H7 (cell line): ENCODE results near the gene PAGR1. TPM values are rescaled to one million over a fixed set of nuclear protein-coding genes. Genes with fewer than 3 reads are reported as not detected.
A peak's percentile ranks its signal among the peaks of the same experiment; 100 is the strongest.

Experiments used
- DNase-seq: peaks from one replicate; pipeline ENCODE4 v3.0.0; 2012
- H3K27me3 ChIP-seq: 2 replicates; pipeline ENCODE4 v1.6.0; 2011; ENCODE audit warnings: mild to moderate bottlenecking, low read length; ENCODE audit not compliant: control insufficient read depth, insufficient read depth
- H3K36me3 ChIP-seq: replicated peaks from 2 replicates; pipeline ENCODE4 v1.5.1; 2011; ENCODE audit warnings: low read length; ENCODE audit not compliant: control insufficient read depth, insufficient read depth
- H3K4me3 ChIP-seq: 2 replicates; pipeline ENCODE4 v1.5.1; 2011; ENCODE audit warnings: low read depth, mild to moderate bottlenecking, control low read depth, low read length, moderate library complexity; ENCODE audit not compliant: insufficient read depth
- total RNA-seq: library from RNA; depleted of rRNA; stranded (reverse); fragments of >200 nt; shearing (Covaris generic); gene quantifications from 2 replicates; pipeline ENCODE4 v1.2.3, GENCODE V29; 2014

Gene PAGR1
- total RNA-seq, 1 experiment from 2014 or later = 67.1 TPM

GRCh38 chr16:29814592-29814991 lies 1.4 kb upstream of the PAGR1 start:
- peak; percentile 71 for DNase-seq
- Histone ChIP-seq H3K36me3 (peaks cover 12% of the 10 kb centered on the region), H3K4me3 (peak overlapping the region; percentile 82; the same call in 1 of the 2 replicates), H3K27me3 (peaks cover 2% of the 10 kb centered on the region; the same call in 1 of the 2 replicates)

DNA sequence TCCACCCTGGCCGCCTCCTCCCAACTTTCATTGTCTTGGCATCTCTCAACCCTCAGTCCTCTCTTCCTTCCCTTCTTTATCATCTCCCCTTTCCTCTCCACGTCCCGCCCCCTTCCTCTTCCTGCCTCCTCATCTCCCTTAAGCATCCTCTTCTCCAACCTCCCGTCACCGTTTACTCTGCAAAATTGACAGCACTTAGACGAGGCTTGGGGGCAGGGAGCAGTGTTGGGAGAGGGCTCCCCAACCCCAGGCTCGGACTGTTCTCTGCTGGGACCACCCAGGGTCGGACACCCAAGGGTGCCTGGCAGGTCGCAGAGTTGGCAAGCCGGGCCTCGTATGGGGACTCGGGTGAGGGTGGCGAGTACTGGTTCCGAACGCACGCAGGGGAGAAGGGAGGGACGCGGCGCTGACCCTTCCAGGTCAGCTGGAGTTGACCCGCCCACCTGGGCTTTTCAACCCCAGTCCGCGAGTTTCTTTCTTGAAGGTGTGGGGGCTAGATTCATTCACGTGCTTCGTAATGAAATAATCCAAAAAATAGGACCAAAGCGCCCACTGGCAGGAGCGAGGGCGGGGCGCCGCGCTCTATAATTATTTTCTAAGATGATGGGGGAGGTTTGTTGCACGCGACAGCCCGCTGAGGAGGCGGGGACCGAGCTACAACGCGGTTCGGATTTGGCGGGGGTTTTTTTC lies 775 bp upstream of the PAGR1 start:
- H3K27me3 ChIP-seq = peaks cover 2% of the 10 kb centered on the region; the same call in 1 of the 2 replicates
- peaks cover 15% of the 10 kb centered on the region for H3K36me3 ChIP-seq
- peak overlapping the region; percentile 82 for H3K4me3 ChIP-seq
- peak; percentile 78 for DNase-seq

- peaks cover 2% of the 10 kb centered on the region; the same call in 1 of the 2 replicates for H3K27me3 ChIP-seq
- peak; percentile 89 for DNase-seq
- peak overlapping the region; percentile 82 for H3K4me3 ChIP-seq
- H3K36me3 ChIP-seq = peaks cover 15% of the 10 kb centered on the region
Measured at GRCh38 chr16:29816694-29817441, 916 bp downstream of the PAGR1 start.

DNA sequence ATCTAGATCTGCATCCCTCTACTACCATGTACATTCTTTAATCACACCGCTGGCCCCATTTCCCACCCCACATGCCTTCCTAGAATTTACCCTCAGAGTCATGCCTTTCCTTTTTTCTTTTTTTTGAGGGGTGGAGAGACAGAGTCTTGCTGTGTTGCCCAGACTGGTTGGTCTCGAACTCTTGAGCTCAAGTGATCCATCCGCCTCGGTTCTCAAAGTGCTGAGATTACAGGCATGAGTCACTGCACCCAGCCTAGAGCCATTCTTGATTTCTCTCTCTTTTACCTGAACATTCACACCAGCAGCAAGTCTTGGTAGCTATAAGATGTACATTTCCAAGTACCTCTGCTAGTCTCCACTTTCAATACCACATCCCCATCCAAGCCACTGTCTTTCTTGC lies 2.1 kb downstream of the PAGR1 start:
- H3K4me3 ChIP-seq = no peak overlapping the region

DNA sequence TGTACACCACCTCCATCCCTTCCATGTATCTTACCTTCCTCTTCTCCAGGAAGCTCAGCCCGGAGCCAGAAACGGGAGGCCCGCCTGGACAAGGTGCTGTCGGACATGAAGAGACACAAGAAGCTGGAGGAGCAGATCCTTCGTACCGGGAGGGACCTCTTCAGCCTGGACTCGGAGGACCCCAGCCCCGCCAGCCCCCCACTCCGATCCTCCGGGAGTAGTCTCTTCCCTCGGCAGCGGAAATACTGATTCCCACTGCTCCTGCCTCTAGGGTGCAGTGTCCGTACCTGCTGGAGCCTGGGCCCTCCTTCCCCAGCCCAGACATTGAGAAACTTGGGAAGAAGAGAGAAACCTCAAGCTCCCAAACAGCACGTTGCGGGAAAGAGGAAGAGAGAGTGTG lies 3.6 kb downstream of the PAGR1 start:
- no peak for DNase-seq
- no peak overlapping the region for H3K4me3 ChIP-seq
- H3K27me3 ChIP-seq = no peaks in the 10 kb centered on the region
- H3K36me3 ChIP-seq = peaks cover 15% of the 10 kb centered on the region

More for the DNA sequence above, 2.1 kb downstream of the PAGR1 start:
- H3K27me3 ChIP-seq = no peaks in the 10 kb centered on the region; the same call in 1 of the 2 replicates
- DNase-seq = no peak
- peaks cover 15% of the 10 kb centered on the region for H3K36me3 ChIP-seq

DNA sequence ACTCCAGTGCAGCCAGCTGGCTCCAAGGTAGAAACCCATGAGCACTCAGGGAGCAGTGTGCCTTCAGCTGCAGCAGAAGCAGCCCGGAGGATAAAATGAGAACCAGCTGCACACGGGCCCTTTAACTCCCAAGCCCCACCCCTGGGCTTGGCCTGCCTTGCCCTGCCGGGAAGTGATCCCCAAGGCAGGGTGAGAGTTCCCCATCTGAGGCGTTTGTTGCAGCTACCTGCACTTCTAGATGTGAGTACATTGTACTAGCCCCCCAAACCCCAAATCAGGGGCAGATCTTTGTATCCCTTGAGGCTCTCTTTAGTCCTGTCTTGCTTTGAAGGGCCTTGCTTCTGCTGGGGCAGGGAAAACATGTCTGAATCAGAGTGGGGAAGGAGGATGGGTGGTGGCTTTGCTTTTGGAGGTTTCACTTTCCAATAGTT lies 4.3 kb downstream of the PAGR1 start, which contains the start of gene MVP:
MVP (plus strand) TSS at position 192 of the 431 bp plus-strand sequence. CDS start 10,088 bp downstream, outside the sequence.
- Histone ChIP-seq H3K27me3 (no peaks in the 10 kb centered on the region), H3K36me3 (peaks cover 15% of the 10 kb centered on the region), H3K4me3 (no peak within 1 kb of the TSS)
- no peak for DNase-seq

- no peak for DNase-seq
- no peaks in the 10 kb centered on the region for H3K27me3 ChIP-seq
- no peak overlapping the region for H3K4me3 ChIP-seq
- H3K36me3 ChIP-seq = peaks cover 15% of the 10 kb centered on the region
Measured at GRCh38 chr16:29820730-29821642, 5.0 kb downstream of the PAGR1 start.

GRCh38 chr16:29821643-29822115 lies 5.7 kb downstream of the PAGR1 start:
- no peak for DNase-seq
- Histone ChIP-seq H3K27me3 (no peaks in the 10 kb centered on the region), H3K4me3 (no peak overlapping the region), H3K36me3 (peaks cover 15% of the 10 kb centered on the region)

GRCh38 chr16:29824589-29825144 lies 8.7 kb downstream of the PAGR1 start:
- no peak for DNase-seq
- peaks cover 5% of the 10 kb centered on the region for H3K36me3 ChIP-seq
- H3K4me3 ChIP-seq = no peak overlapping the region
- H3K27me3 ChIP-seq = no peaks in the 10 kb centered on the region

DNA sequence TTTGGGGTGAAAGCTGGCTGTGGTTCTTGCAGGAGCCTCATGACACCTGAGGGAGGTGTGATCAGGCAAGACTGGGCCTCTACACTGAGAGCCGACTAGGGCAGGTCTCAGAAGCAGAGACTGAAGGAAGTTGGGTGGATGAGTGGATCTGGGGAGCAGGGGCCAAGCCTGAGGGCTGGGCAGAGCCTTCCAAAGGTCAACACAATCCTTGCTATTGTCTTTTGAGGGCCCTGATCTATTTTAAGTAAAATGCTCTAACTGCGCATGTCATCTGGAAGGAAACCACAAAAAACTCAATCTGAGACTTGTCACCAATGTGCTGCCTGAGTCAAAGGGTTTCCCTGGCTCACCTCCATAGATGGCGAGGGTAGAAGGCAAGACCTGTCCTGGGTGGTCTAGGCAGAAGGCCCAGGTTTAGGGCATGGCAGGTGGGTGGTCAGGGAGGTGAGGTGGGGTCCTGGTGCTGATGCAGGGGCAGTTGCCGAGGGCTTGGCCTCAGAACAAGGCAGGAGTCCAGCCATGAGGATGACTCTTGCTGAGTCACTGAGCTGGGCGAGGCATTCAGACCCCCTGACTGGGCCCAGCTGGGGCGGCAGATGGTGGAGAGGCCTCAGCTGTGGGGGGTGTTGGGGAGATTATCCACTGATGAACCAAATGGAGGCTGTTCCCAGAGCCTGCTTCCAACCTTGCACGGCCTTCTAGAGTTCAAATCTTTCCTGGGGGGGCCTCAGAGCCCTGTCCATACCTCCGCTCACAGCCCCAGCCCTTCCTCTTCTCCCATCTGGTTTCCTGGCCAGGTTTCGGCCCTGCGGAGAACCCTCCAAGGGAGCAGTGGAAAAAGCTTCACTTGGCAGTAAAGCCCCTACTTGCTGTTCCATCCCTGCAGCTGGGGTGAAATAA lies 9.4 kb downstream of the PAGR1 start:
- Histone ChIP-seq H3K36me3 (no peaks in the 10 kb centered on the region), H3K27me3 (no peaks in the 10 kb centered on the region), H3K4me3 (no peak overlapping the region)
- no peak for DNase-seq

- no peak overlapping the region for H3K4me3 ChIP-seq
- no peaks in the 10 kb centered on the region for H3K36me3 ChIP-seq
- DNase-seq = no peak
- H3K27me3 ChIP-seq = no peaks in the 10 kb centered on the region
Measured at GRCh38 chr16:29826342-29826695, 10.4 kb downstream of the PAGR1 start.

DNA sequence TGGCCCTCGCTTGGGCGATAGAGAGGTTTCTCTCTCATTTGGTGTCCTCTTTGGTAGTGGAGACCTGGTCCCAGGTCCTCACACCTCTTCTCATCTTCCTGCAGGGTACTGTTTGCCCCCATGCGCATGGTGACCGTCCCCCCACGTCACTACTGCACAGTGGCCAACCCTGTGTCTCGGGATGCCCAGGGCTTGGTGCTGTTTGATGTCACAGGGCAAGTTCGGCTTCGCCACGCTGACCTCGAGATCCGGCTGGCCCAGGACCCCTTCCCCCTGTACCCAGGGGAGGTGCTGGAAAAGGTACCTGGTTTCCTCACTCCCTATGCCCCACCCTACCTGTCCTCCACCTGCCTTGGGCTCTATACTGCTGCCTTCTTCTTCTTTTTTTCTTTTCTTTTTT lies 14.8 kb downstream of the PAGR1 start:
- Histone ChIP-seq H3K36me3 (no peaks in the 10 kb centered on the region), H3K4me3 (no peak overlapping the region), H3K27me3 (no peaks in the 10 kb centered on the region)
- DNase-seq = no peak

DNA sequence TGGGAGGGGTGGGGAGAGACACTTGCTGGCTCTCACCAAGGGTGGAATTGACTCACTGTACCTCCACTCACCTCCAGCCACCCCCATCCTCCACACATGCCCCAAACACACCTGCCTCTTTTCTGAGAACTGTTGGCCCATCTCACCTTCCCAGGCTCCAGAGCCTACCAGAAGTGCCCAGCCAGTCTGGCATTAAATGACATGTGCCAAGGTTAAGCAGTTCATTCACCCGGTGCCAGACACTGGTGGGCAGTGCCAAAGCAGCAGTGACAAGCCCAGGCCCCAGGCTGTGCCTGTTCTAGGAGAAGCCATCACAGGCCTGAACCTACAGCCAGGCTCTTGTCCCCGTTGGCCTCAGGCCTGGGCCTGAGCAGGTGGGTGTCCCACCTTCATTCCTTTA lies 15.5 kb downstream of the PAGR1 start:
- H3K36me3 ChIP-seq = no peaks in the 10 kb centered on the region
- DNase-seq = no peak

More for the DNA sequence above, 15.5 kb downstream of the PAGR1 start:
- Histone ChIP-seq H3K4me3 (no peak overlapping the region), H3K27me3 (no peaks in the 10 kb centered on the region)
